Gastroesophageal sphincter (tissue), 3 donors: ENCODE results near the gene ZNF362.

Source experiments
- POLR2A ChIP-seq, 2 donors: fragments of 450-650 bp; IDR thresholded peaks; one replicate each; pipeline ENCODE4 v1.6.1; 2017; ENCODE audit warnings: antibody characterized with exemption in 2 of 2, mild to moderate bottlenecking in 2 of 2, moderate library complexity in 1 of 2
- TF ChIP-seq, protein P1 (sequence below), 4 experiments: fragments of 200-600 bp in 2 of 4; fragments of 450-650 bp in 2 of 4; sonication (generic) in 1 of 4; IDR thresholded peaks; one replicate each; pipeline ENCODE4 v1.5.1; 2017 to 2019; ENCODE audit warnings: antibody characterized with exemption in 4 of 4, mild to moderate bottlenecking in 2 of 4, moderate library complexity in 2 of 4

GRCh38 chr1:33222381-33222780 lies 33.9 kb upstream of the ZNF362 start:
- TF ChIP-seq, protein P1, sequence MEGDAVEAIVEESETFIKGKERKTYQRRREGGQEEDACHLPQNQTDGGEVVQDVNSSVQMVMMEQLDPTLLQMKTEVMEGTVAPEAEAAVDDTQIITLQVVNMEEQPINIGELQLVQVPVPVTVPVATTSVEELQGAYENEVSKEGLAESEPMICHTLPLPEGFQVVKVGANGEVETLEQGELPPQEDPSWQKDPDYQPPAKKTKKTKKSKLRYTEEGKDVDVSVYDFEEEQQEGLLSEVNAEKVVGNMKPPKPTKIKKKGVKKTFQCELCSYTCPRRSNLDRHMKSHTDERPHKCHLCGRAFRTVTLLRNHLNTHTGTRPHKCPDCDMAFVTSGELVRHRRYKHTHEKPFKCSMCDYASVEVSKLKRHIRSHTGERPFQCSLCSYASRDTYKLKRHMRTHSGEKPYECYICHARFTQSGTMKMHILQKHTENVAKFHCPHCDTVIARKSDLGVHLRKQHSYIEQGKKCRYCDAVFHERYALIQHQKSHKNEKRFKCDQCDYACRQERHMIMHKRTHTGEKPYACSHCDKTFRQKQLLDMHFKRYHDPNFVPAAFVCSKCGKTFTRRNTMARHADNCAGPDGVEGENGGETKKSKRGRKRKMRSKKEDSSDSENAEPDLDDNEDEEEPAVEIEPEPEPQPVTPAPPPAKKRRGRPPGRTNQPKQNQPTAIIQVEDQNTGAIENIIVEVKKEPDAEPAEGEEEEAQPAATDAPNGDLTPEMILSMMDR (IDR thresholded peaks at IDR 0.05): no peak
- TF ChIP-seq POLR2A (IDR thresholded peaks at IDR 0.05): no peak
